Ovary (tissue), 9 donors: Measurements from ENCODE around the gene PSD. TPM values are rescaled to one million over a fixed set of nuclear protein-coding genes. Genes with fewer than 3 reads are reported as not detected.

Experiments
- DNase-seq, 5 donors: peaks; one replicate each; pipeline ENCODE4 v3.0.0-alpha.2; 2019 to 2020
- H3K27ac ChIP-seq, 2 donors: fragments of 200-600 bp; one replicate each; pipeline versions ENCODE4 v1.5.1 to v1.8.0; 2019 to 2022
- H3K27me3 ChIP-seq: fragments of 200-600 bp; one replicate; pipeline ENCODE4 v1.8.0; 2022
- H3K36me3 ChIP-seq: fragments of 200-600 bp; sonication (generic); one replicate; pipeline ENCODE4 v1.5.1; 2019
- H3K4me1 ChIP-seq: one replicate; pipeline ENCODE4 v1.8.1; 2013; ENCODE audit warnings: mild to moderate bottlenecking, moderate library complexity; ENCODE audit not compliant: insufficient read depth
- H3K4me3 ChIP-seq: fragments of 200-600 bp; sonication (generic); one replicate; pipeline ENCODE4 v1.5.1; 2017
- H3K9me3 ChIP-seq, 2 donors: fragments of 200-600 bp in 1 of 2; sonication (generic) in 1 of 2; one replicate each; pipeline versions ENCODE4 v1.5.1 to v1.8.1; 2013 to 2019; ENCODE audit warnings: mild to moderate bottlenecking in 1 of 2, moderate library complexity in 1 of 2
- CTCF ChIP-seq, 3 donors: fragments of 450-650 bp in 2 of 3; fragments of 200-600 bp in 1 of 3; IDR thresholded peaks; one replicate each; pipeline versions ENCODE4 v1.5.1 to v1.8.0; 2016 to 2022; ENCODE audit warnings: antibody characterized with exemption in 3 of 3, mild to moderate bottlenecking in 1 of 3
- EP300 ChIP-seq: sonication (generic); formaldehyde crosslinking; IDR thresholded peaks from one replicate; pipeline ENCODE4 v1.6.1; 2017; ENCODE audit warnings: antibody characterized with exemption
- POLR2A ChIP-seq: fragments of 450-650 bp; IDR thresholded peaks from one replicate; pipeline ENCODE4 v1.6.1; 2017; ENCODE audit warnings: antibody characterized with exemption, mild to moderate bottlenecking, moderate library complexity
- WGBS, 3 donors: extraction: QIAGEN DNeasy Blood & Tissue Kit in 1 of 3; methylation state at CpG; one replicate each; pipeline versions ENCODE4 v1.1.5 to v1.1.7; 2013 to 2017; 5-methylcytosine and 5-hydroxymethylcytosine counted together
- intact Hi-C, 4 donors: fragments of 100-400 bp; cut with DNase I; formaldehyde crosslinking; loops; one replicate each; pipeline versions ENCODE4 v1.11.0 to v1.15.1; 2022 to 2023
- polyA plus RNA-seq, 2 donors: library from polyadenylated mRNA; stranded (reverse); fragments of 200-250 nt in 1 of 2; fragments of 350-450 nt in 1 of 2; fragmentation: Illumina TruSeq in 1 of 2; extraction: RNeasy Lipid Tissue Mini Kit (QIAGEN cat#74804) in 1 of 2; gene quantifications; one replicate each; pipeline ENCODE4 v1.2.3, GENCODE V29; 2013 to 2014
- total RNA-seq, 7 donors: library from RNA; depleted of rRNA in 2 of 7; stranded (reverse); fragments of >200 nt in 2 of 7; fragmentation: NEBNext Ultra II Directional in 3 of 7; extraction: Animal tissue kit (Norgen Biotek cat#: 25700) in 3 of 7; gene quantifications; one replicate each; pipeline versions ENCODE4 v1.1.0 to v1.2.4, GENCODE V29; 2016 to 2023
- donor health status: DM: no; HTN: no; CAD: no; lungs with moderate emphysema.
- donor health status: DM: no; HTN: no; CAD: no.
- donor health status: Bipolar disorder and iron deficiency.
- donor health status: DM: yes; HTN: yes; CAD: no.
- donor health status: DM: no; HTN: no; CAD: no.
- donor health status: DM: yes; HTN: yes; CAD: no.

The PSD gene
- total and polyA plus RNA-seq, 9 donors, result 4.4 to 34.7 (median 23.2) TPM

- Histone ChIP-seq H3K27me3 (no peaks in the 10 kb centered on the region), H3K27ac (no peak overlapping the region), H3K9me3 (no peaks in the 10 kb centered on the region), H3K36me3 (no peaks in the 10 kb centered on the region), H3K4me3 (no peak overlapping the region), H3K4me1 (peaks cover 5% of the 10 kb centered on the region)
- WGBS, 3 donors, result 85 to 86% (median 86%) methylated on average over 10 of the region's 10 CpGs
- no peak for DNase-seq
- TF ChIP-seq CTCF (IDR thresholded peaks at IDR 0.05) (no peak), POLR2A (no peak), EP300 (no peak)
- intact Hi-C loops, result no loop called here
Measured at GRCh38 chr10:102412293-102412692, 6.3 kb downstream of the PSD start.

GRCh38 chr10:102411341-102412255 lies 7.0 kb downstream of the PSD start:
- intact Hi-C loops, result no loop called here
- DNase-seq, result no peak
- Histone ChIP-seq H3K27ac (no peak overlapping the region), H3K4me3 (no peak overlapping the region), H3K27me3 (no peaks in the 10 kb centered on the region), H3K9me3 (no peaks in the 10 kb centered on the region), H3K4me1 (peaks cover 5% of the 10 kb centered on the region), H3K36me3 (no peaks in the 10 kb centered on the region)
- no peak for TF ChIP-seq POLR2A
- no peak for TF ChIP-seq EP300
- no peak for TF ChIP-seq CTCF (IDR thresholded peaks at IDR 0.05)
- 79 to 82% (median 82%) methylated on average over 14 of the region's 14 CpGs for WGBS, 3 donors

- intact Hi-C loops, result no loop called here
- Histone ChIP-seq H3K9me3 (no peaks in the 10 kb centered on the region), H3K27me3 (no peaks in the 10 kb centered on the region), H3K4me3 (peak overlapping the region; percentile 48), H3K27ac (no peak overlapping the region), H3K36me3 (no peaks in the 10 kb centered on the region), H3K4me1 (peaks cover 5% of the 10 kb centered on the region)
- TF ChIP-seq EP300, result no peak
- no peak for TF ChIP-seq POLR2A
- peak in 3 of 5 donors; percentile 50 to 70 (median 70) for DNase-seq
- WGBS, 3 donors, result 1 to 2% (median 1%) methylated on average over 46 to 48 of the region's 48 CpGs
Measured at GRCh38 chr10:102410429-102411073, 8.0 kb downstream of the PSD start.

- Histone ChIP-seq H3K4me3 (peak overlapping the region; percentile 50), H3K27me3 (no peaks in the 10 kb centered on the region), H3K4me1 (peaks cover 5% of the 10 kb centered on the region), H3K36me3 (no peaks in the 10 kb centered on the region), H3K27ac (peak overlapping the region in 1 of 2 donors; percentile 44), H3K9me3 (no peaks in the 10 kb centered on the region)
- no peak for TF ChIP-seq EP300
- no peak for TF ChIP-seq POLR2A
- no peak for TF ChIP-seq CTCF (IDR thresholded peaks at IDR 0.05)
- 12 to 14% (median 13%) methylated on average over 24 of the region's 24 CpGs for WGBS, 3 donors
- intact Hi-C loops, result no loop called here
- DNase-seq, result no peak
Measured at GRCh38 chr10:102409604-102410428, 8.8 kb downstream of the PSD start.
